ENCODE data around the gene URGCP. TPM values are rescaled to one million over a fixed set of nuclear protein-coding genes. Genes with fewer than 3 reads are reported as not detected.
"Not testable (repeated sequence)": the region's sequence is repeated elsewhere in the genome, so short reads cannot be mapped to it uniquely, and the experiment has no call there.

URGCP gene
- polyA plus RNA-seq, 1 donor: 47.8 TPM

- H3K36me3 ChIP-seq (ENCODE audit: control insufficient read depth, insufficient read depth, low read length): no peaks in the 10 kb centered on the region
- H3K4me1 ChIP-seq (ENCODE audit: control insufficient read depth, insufficient read depth, low read length): peaks cover 4% of the 10 kb centered on the region
- H3K9me3 ChIP-seq (ENCODE audit: control insufficient read depth, low read depth, low read length): no peaks in the 10 kb centered on the region
- no peak overlapping the region for H3K27ac ChIP-seq (ENCODE audit: low read length)
- WGBS (ENCODE audit: insufficient coverage, low lambda C conversion rate): 90% methylated on average over 2 of the region's 4 CpGs
- no peak overlapping the region for H3K4me3 ChIP-seq (ENCODE audit: low read length)
- peaks cover 2% of the 10 kb centered on the region for H3K27me3 ChIP-seq (ENCODE audit: control insufficient read depth, insufficient read depth, low read length)
- no peak for DNase-seq
These were observed 63.1 kb downstream of the URGCP start for GRCh38 chr7:43843296-43843695.

- no peaks in the 10 kb centered on the region for H3K36me3 ChIP-seq (ENCODE audit: control insufficient read depth, insufficient read depth, low read length)
- H3K4me1 ChIP-seq (ENCODE audit: control insufficient read depth, insufficient read depth, low read length): peaks cover 4% of the 10 kb centered on the region
- H3K27me3 ChIP-seq (ENCODE audit: control insufficient read depth, insufficient read depth, low read length): peaks cover 2% of the 10 kb centered on the region
- H3K4me3 ChIP-seq (ENCODE audit: low read length): no peak overlapping the region
- no peaks in the 10 kb centered on the region for H3K9me3 ChIP-seq (ENCODE audit: control insufficient read depth, low read depth, low read length)
- DNase-seq: no peak
- WGBS (ENCODE audit: insufficient coverage, low lambda C conversion rate): no CpG with 5 or more reads among the region's 9 CpGs
- no peak overlapping the region for H3K27ac ChIP-seq (ENCODE audit: low read length)
These were observed 68.2 kb downstream of the URGCP start for GRCh38 chr7:43838201-43838658.

GRCh38 chr7:43834463-43835251, 71.7 kb downstream of the URGCP start:
- Histone ChIP-seq H3K4me3 (ENCODE audit: low read length) (no peak overlapping the region), H3K27me3 (ENCODE audit: control insufficient read depth, insufficient read depth, low read length) (no peaks in the 10 kb centered on the region), H3K4me1 (ENCODE audit: control insufficient read depth, insufficient read depth, low read length) (peaks cover 4% of the 10 kb centered on the region), H3K36me3 (ENCODE audit: control insufficient read depth, insufficient read depth, low read length) (no peaks in the 10 kb centered on the region), H3K9me3 (ENCODE audit: control insufficient read depth, low read depth, low read length) (peaks cover 2% of the 10 kb centered on the region), H3K27ac (ENCODE audit: low read length) (no peak overlapping the region)
- 100% methylated on average over 1 of the region's 8 CpGs for WGBS (ENCODE audit: insufficient coverage, low lambda C conversion rate)
- peak in 1 of 2 donors; percentile 49 for DNase-seq

- not testable (repeated sequence) for H3K36me3 ChIP-seq (ENCODE audit: control insufficient read depth, insufficient read depth, low read length); H3K27ac ChIP-seq (ENCODE audit: low read length); H3K4me1 ChIP-seq (ENCODE audit: control insufficient read depth, insufficient read depth, low read length); H3K27me3 ChIP-seq (ENCODE audit: control insufficient read depth, insufficient read depth, low read length); H3K9me3 ChIP-seq (ENCODE audit: control insufficient read depth, low read depth, low read length); H3K4me3 ChIP-seq (ENCODE audit: low read length); DNase-seq
These were observed 75.5 kb downstream of the URGCP start for GRCh38 chr7:43830917-43831316.

Other genes with a start within 250 kb of the URGCP start
- 47.5 TPM for gene COA1, start 177.1 kb downstream of the URGCP start, polyA plus RNA-seq
- gene BLVRA, start 147.9 kb downstream of the URGCP start, polyA plus RNA-seq: 16.9 TPM
- 83.9 TPM for gene MRPS24, start 37.1 kb downstream of the URGCP start, polyA plus RNA-seq
- 13.3 TPM for gene UBE2D4, start 19.8 kb upstream of the URGCP start, polyA plus RNA-seq
- gene SPDYE1, start 91.3 kb upstream of the URGCP start, polyA plus RNA-seq: 0.72 TPM
- 66.1 TPM for gene DBNL, start 138.1 kb upstream of the URGCP start, polyA plus RNA-seq
- gene PGAM2, start 159.0 kb upstream of the URGCP start, polyA plus RNA-seq: 4.0 TPM
- 22.7 TPM for gene POLM, start 175.9 kb upstream of the URGCP start, polyA plus RNA-seq
- gene AEBP1, start 197.7 kb upstream of the URGCP start, polyA plus RNA-seq: 23.1 TPM
- 64.1 TPM for gene POLD2, start 217.0 kb upstream of the URGCP start, polyA plus RNA-seq
- gene MYL7, start 234.7 kb upstream of the URGCP start, polyA plus RNA-seq: 0.52 TPM

Data from large intestine (tissue), 3 donors.